B cell (primary cell): Measurements from ENCODE around the gene PPP1R16B. TPM values are rescaled to one million over a fixed set of nuclear protein-coding genes. Genes with fewer than 3 reads are reported as not detected.

Experiments
- ATAC-seq: fragments of 200-7000 bp; cut with Tn5 transposase; one replicate; pipeline ENCODE4 v1.10.0; 2021; ENCODE audit warnings: low read depth, mild to moderate bottlenecking, moderate number of reproducible peaks, moderate library complexity
- CTCF ChIA-PET: fragments of 350-600 bp; sonication (Branson Sonifier 250); formaldehyde crosslinking; loops from one replicate; lab custom pipeline; 2021; ENCODE audit warnings: antibody characterized with exemption, inconsistent platforms; lab: Charles Lee
- POLR2A ChIA-PET: fragments of 350-600 bp; sonication (Branson Sonifier 250); formaldehyde crosslinking; loops from one replicate; lab custom pipeline; 2021; ENCODE audit warnings: antibody characterized with exemption; lab: Charles Lee
- DNase-seq: peaks from one replicate; pipeline ENCODE4 v3.0.0; 2013
- H2AFZ ChIP-seq: 2 replicates; pipeline ENCODE4 v1.6.1; 2012; ENCODE audit warnings: mild to moderate bottlenecking, low read depth, low read length; ENCODE audit not compliant: insufficient read depth, poor library complexity, severe bottlenecking
- H3K27ac ChIP-seq, 2 donors: 1 replicate in 1 of 2; 2 replicates in 1 of 2; pipeline ENCODE4 v1.5.1; 2012 to 2013; ENCODE audit warnings: low read length in 2 of 2, mild to moderate bottlenecking in 2 of 2, moderate library complexity in 1 of 2
- H3K27me3 ChIP-seq, 4 experiments: fragments of 200-600 bp in 1 of 4; sonication (generic) in 1 of 4; replicated peaks in 1 of 4; 1 replicate in 2 of 4; 2 replicates in 2 of 4; pipeline versions ENCODE4 v1.6.1 to v1.7.0; 2013 to 2016; ENCODE audit warnings: low read length in 3 of 4, mild to moderate bottlenecking in 2 of 4, mixed read lengths in 1 of 4, moderate library complexity in 1 of 4; ENCODE audit not compliant: insufficient read depth in 4 of 4, control insufficient read depth in 3 of 4; ENCODE audit errors: control extremely low read depth in 1 of 4
- H3K36me3 ChIP-seq, 2 experiments: replicated peaks in 1 of 2; 1 replicate in 1 of 2; 2 replicates in 1 of 2; pipeline versions ENCODE4 v1.6.1 to v1.7.1; 2013; ENCODE audit warnings: low read length in 1 of 2; ENCODE audit not compliant: insufficient read depth in 2 of 2, control insufficient read depth in 1 of 2; ENCODE audit errors: control extremely low read depth in 1 of 2, extremely low read depth in 1 of 2
- H3K4me1 ChIP-seq, 2 donors: fragments of 200-600 bp in 1 of 2; sonication (generic) in 1 of 2; 1 replicate in 1 of 2; 2 replicates in 1 of 2; pipeline versions ENCODE4 v1.5.1 to v1.6.1; 2013 to 2017; ENCODE audit warnings: low read length in 2 of 2; ENCODE audit not compliant: control insufficient read depth in 2 of 2, insufficient read depth in 2 of 2
- H3K4me2 ChIP-seq: replicated peaks from 2 replicates; pipeline ENCODE3; 2012; ENCODE audit warnings: mild to moderate bottlenecking, low read depth, low read length; ENCODE audit not compliant: poor library complexity, severe bottlenecking
- H3K4me3 ChIP-seq, 5 experiments: fragments of 200-600 bp in 1 of 5; sonication (generic) in 1 of 5; 1 replicate in 3 of 5; 2 replicates in 2 of 5; pipeline versions ENCODE4 v1.5.1 to v1.7.0; 2011 to 2016; ENCODE audit warnings: low read length in 4 of 5, mild to moderate bottlenecking in 4 of 5, low read depth in 2 of 5, control low read depth in 1 of 5, moderate library complexity in 1 of 5; ENCODE audit not compliant: insufficient read depth in 1 of 5; ENCODE audit errors: control extremely low read depth in 1 of 5, extremely low read depth in 1 of 5
- H3K79me2 ChIP-seq: fragments of 200-600 bp; sonication (generic); one replicate; pipeline ENCODE4 v1.6.0; 2016; ENCODE audit warnings: low read length; ENCODE audit not compliant: control insufficient read depth, insufficient read depth
- H3K9ac ChIP-seq: fragments of 200-600 bp; sonication (generic); 2 replicates; pipeline ENCODE4 v1.6.1; 2017; ENCODE audit warnings: mild to moderate bottlenecking, low read length, moderate library complexity
- H3K9me3 ChIP-seq, 3 donors: one replicate each; pipeline versions ENCODE4 v1.6.1 to v1.7.1; 2013; ENCODE audit warnings: low read length in 2 of 3; ENCODE audit not compliant: control insufficient read depth in 2 of 3, insufficient read depth in 1 of 3; ENCODE audit errors: control extremely low read depth in 1 of 3
- H4K20me1 ChIP-seq: 2 replicates; pipeline ENCODE4 v1.6.0; 2012; ENCODE audit warnings: mild to moderate bottlenecking, low read length; ENCODE audit not compliant: insufficient read depth, control insufficient read depth, poor library complexity, severe bottlenecking
- H3K27ac Mint-ChIP-seq: one replicate; pipeline ENCODE4 v1.8.0; 2021; ENCODE audit warnings: mixed read lengths
- H3K27me3 Mint-ChIP-seq: one replicate; pipeline ENCODE4 v1.8.0; 2021; ENCODE audit warnings: mixed read lengths
- H3K4me1 Mint-ChIP-seq: one replicate; pipeline ENCODE4 v1.8.0; 2021; ENCODE audit warnings: mixed read lengths
- H3K4me3 Mint-ChIP-seq: one replicate; pipeline ENCODE4 v1.8.0; 2021; ENCODE audit warnings: mixed read lengths
- H3K9me3 Mint-ChIP-seq: one replicate; pipeline ENCODE4 v1.8.0; 2022; ENCODE audit warnings: mixed read lengths; ENCODE audit not compliant: insufficient read depth
- EZH2 ChIP-seq: IDR thresholded peaks from 2 replicates; pipeline ENCODE4 v1.6.1; 2012; ENCODE audit warnings: borderline replicate concordance, low read depth, mild to moderate bottlenecking, moderate library complexity, low read length; ENCODE audit not compliant: insufficient read depth, poor library complexity, severe bottlenecking
- WGBS: methylation state at CpG from one replicate; pipeline ENCODE4 v1.1.5; 2013; ENCODE audit warnings: missing lambda C conversion rate; ENCODE audit not compliant: insufficient coverage; 5-methylcytosine and 5-hydroxymethylcytosine counted together
- intact Hi-C: fragments of 100-400 bp; cut with micrococcal nuclease; formaldehyde crosslinking; loops from one replicate; pipeline ENCODE4 v1.10.0; 2022
- polyA plus RNA-seq: library from polyadenylated mRNA; depleted of rRNA; stranded (reverse); fragments of >200 nt; gene quantifications from 2 replicates; pipeline ENCODE4 v1.2.3, GENCODE V29; 2012
- total RNA-seq, 2 donors: library from RNA; stranded (reverse); fragments of 120-200 nt in 1 of 2; gene quantifications; 1 replicate in 1 of 2; 2 replicates in 1 of 2; pipeline versions ENCODE4 v1.2.3 to v1.2.4, GENCODE V29; 2013 to 2022
- TF ChIP-seq, protein P1 (sequence below): fragments of 200-600 bp; IDR thresholded peaks from one replicate; pipeline ENCODE4 v1.8.0; 2022; ENCODE audit warnings: antibody characterized with exemption, mild to moderate bottlenecking

The PPP1R16B gene
- total and polyA plus RNA-seq, 2 donors (not counting 1 experiment from before 2014, with no cell fraction given): 58.8 to 108 TPM

GRCh38 chr20:38900606-38901005 is 95.1 kb downstream of the PPP1R16B start:
- Mint-ChIP-seq H3K27ac (peak overlapping the region; percentile 46), H3K4me3 (no peak overlapping the region), H3K27me3 (no peaks in the 10 kb centered on the region), H3K9me3 (no peaks in the 10 kb centered on the region), H3K4me1 (peaks cover 8% of the 10 kb centered on the region)
- H3K79me2 ChIP-seq: peaks cover 83% of the 10 kb centered on the region
- H3K9ac ChIP-seq: no peak overlapping the region
- no peaks in the 10 kb centered on the region for H3K4me1 ChIP-seq
- ATAC-seq (no peak), DNase-seq (no peak)
- H3K27me3 ChIP-seq: no peaks in the 10 kb centered on the region
- no peak overlapping the region for H3K4me3 ChIP-seq
- TF ChIP-seq, protein P1, sequence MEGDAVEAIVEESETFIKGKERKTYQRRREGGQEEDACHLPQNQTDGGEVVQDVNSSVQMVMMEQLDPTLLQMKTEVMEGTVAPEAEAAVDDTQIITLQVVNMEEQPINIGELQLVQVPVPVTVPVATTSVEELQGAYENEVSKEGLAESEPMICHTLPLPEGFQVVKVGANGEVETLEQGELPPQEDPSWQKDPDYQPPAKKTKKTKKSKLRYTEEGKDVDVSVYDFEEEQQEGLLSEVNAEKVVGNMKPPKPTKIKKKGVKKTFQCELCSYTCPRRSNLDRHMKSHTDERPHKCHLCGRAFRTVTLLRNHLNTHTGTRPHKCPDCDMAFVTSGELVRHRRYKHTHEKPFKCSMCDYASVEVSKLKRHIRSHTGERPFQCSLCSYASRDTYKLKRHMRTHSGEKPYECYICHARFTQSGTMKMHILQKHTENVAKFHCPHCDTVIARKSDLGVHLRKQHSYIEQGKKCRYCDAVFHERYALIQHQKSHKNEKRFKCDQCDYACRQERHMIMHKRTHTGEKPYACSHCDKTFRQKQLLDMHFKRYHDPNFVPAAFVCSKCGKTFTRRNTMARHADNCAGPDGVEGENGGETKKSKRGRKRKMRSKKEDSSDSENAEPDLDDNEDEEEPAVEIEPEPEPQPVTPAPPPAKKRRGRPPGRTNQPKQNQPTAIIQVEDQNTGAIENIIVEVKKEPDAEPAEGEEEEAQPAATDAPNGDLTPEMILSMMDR: no peak
- peaks cover 68% of the 10 kb centered on the region for H4K20me1 ChIP-seq
- POLR2A ChIA-PET: interaction anchor here (0.6 to 1.2 kb wide), 2 partner anchors 49 to 95 kb away, joined by 3 read pairs; partner anchors contain the start of gene PPP1R16B
- CTCF ChIA-PET: no interaction called here
- intact Hi-C loops: no loop called here
- H3K4me2 ChIP-seq: no peak overlapping the region
- no peak overlapping the region for H2AFZ ChIP-seq
- no peak overlapping the region for H3K27ac ChIP-seq
- WGBS: 100% methylated on average over 7 of the region's 13 CpGs
- H3K36me3 ChIP-seq: peaks cover 4 to 89% of the 10 kb centered on the region in 2 experiments
- H3K9me3 ChIP-seq: no peaks in the 10 kb centered on the region

- POLR2A ChIA-PET: interaction anchor here (0.6 kb wide), 1 partner anchor 26 kb away, joined by 4 read pairs; no protein-coding TSS in a partner anchor
These were observed 97.1 kb downstream of the PPP1R16B start for GRCh38 chr20:38902601-38903000.

More at GRCh38 chr20:38902601-38903000, 97.1 kb downstream of the PPP1R16B start:
- H2AFZ ChIP-seq: no peak overlapping the region
- no peaks in the 10 kb centered on the region for H3K27me3 ChIP-seq
- peaks cover 4 to 92% of the 10 kb centered on the region in 2 experiments for H3K36me3 ChIP-seq
- H3K9ac ChIP-seq: no peak overlapping the region
- no peaks in the 10 kb centered on the region for H3K9me3 Mint-ChIP-seq
- H4K20me1 ChIP-seq: peaks cover 69% of the 10 kb centered on the region
- DNase-seq: no peak
- CTCF ChIA-PET: no interaction called here
- no peak overlapping the region for H3K4me3 Mint-ChIP-seq
- no peak for ATAC-seq
- WGBS: 94% methylated on average over 8 of the region's 8 CpGs
- peaks cover 2% of the 10 kb centered on the region for H3K4me1 Mint-ChIP-seq
- TF ChIP-seq EZH2: no peak
- H3K9me3 ChIP-seq: no peaks in the 10 kb centered on the region
- intact Hi-C loops: no loop called here
- no peak overlapping the region for H3K4me2 ChIP-seq
- peaks cover 78% of the 10 kb centered on the region for H3K79me2 ChIP-seq
- H3K27ac ChIP-seq: no peak overlapping the region
- H3K27ac Mint-ChIP-seq: no peak overlapping the region
- H3K4me3 ChIP-seq: no peak overlapping the region
- H3K27me3 Mint-ChIP-seq: no peaks in the 10 kb centered on the region
- H3K4me1 ChIP-seq: no peaks in the 10 kb centered on the region
